Astrocyte (in vitro differentiated cells and primary cell): ENCODE results near the gene ASIC4. TPM values are rescaled to one million over a fixed set of nuclear protein-coding genes. Genes with fewer than 3 reads are reported as not detected.

Experiments
- DNase-seq: peaks from one replicate; pipeline ENCODE4 v3.0.0-alpha.2; 2010; ENCODE audit warnings: low read depth
- FAIRE-seq: peaks from 2 replicates; lab custom pipeline; 2011; peaks lifted over from hg19 to GRCh38; lab: Jason Lieb, UNC
- H2AFZ ChIP-seq: 2 replicates; pipeline ENCODE4 v1.6.0; 2012; ENCODE audit warnings: low read depth, low read length, inconsistent platforms
- H3K27ac ChIP-seq: 2 replicates; pipeline ENCODE4 v1.5.1; 2011; ENCODE audit warnings: low read depth, low read length, inconsistent platforms
- H3K27me3 ChIP-seq: 2 replicates; pipeline ENCODE4 v1.6.0; 2011; ENCODE audit warnings: low read length, inconsistent platforms; ENCODE audit not compliant: insufficient read depth
- H3K36me3 ChIP-seq: 2 replicates; pipeline ENCODE4 v1.5.1; 2011; ENCODE audit warnings: low read length, inconsistent platforms; ENCODE audit not compliant: insufficient read depth
- H3K4me1 ChIP-seq: 2 replicates; pipeline ENCODE4 v1.5.1; 2011; ENCODE audit warnings: low read length, inconsistent platforms; ENCODE audit not compliant: insufficient read depth
- H3K4me2 ChIP-seq: 2 replicates; pipeline ENCODE4 v1.6.0; 2012; ENCODE audit warnings: low read length, inconsistent platforms
- H3K4me3 ChIP-seq: 2 replicates; pipeline ENCODE4 v1.5.1; 2011; ENCODE audit warnings: low read depth, mild to moderate bottlenecking, low read length, inconsistent platforms; ENCODE audit not compliant: insufficient read depth
- H3K79me2 ChIP-seq: 2 replicates; pipeline ENCODE4 v1.6.0; 2012; ENCODE audit warnings: mild to moderate bottlenecking, low read length, inconsistent platforms; ENCODE audit not compliant: insufficient read depth
- H3K9ac ChIP-seq: 2 replicates; pipeline ENCODE4 v1.6.0; 2012; ENCODE audit warnings: mild to moderate bottlenecking, low read length, inconsistent platforms
- H3K9me3 ChIP-seq: 2 replicates; pipeline ENCODE4 v1.5.1; 2012; ENCODE audit warnings: low read depth, mild to moderate bottlenecking, low read length, inconsistent platforms; ENCODE audit not compliant: insufficient read depth
- H4K20me1 ChIP-seq: 2 replicates; pipeline ENCODE4 v1.6.0; 2012; ENCODE audit warnings: low read length, inconsistent platforms; ENCODE audit not compliant: insufficient read depth
- H3K27ac Mint-ChIP-seq: one replicate; pipeline ENCODE4 v1.8.0; 2021; ENCODE audit warnings: mild to moderate bottlenecking, mixed read lengths; ENCODE audit not compliant: unreplicated experiment
- H3K27me3 Mint-ChIP-seq: one replicate; pipeline ENCODE4 v1.8.0; 2021; ENCODE audit warnings: low read depth, mixed read lengths; ENCODE audit not compliant: unreplicated experiment
- H3K36me3 Mint-ChIP-seq: one replicate; pipeline ENCODE4 v1.8.0; 2021; ENCODE audit warnings: low read depth, mixed read lengths; ENCODE audit not compliant: unreplicated experiment
- H3K4me1 Mint-ChIP-seq: one replicate; pipeline ENCODE4 v1.8.0; 2021; ENCODE audit warnings: low read depth, mixed read lengths; ENCODE audit not compliant: unreplicated experiment
- H3K4me3 Mint-ChIP-seq: one replicate; pipeline ENCODE4 v1.8.0; 2021; ENCODE audit warnings: mild to moderate bottlenecking, moderate library complexity, mixed read lengths; ENCODE audit not compliant: unreplicated experiment
- H3K9me3 Mint-ChIP-seq: one replicate; pipeline ENCODE4 v1.8.0; 2021; ENCODE audit warnings: mild to moderate bottlenecking, mixed read lengths; ENCODE audit not compliant: unreplicated experiment
- CTCF ChIP-seq: IDR thresholded peaks from 2 replicates; pipeline ENCODE4 v1.5.1; 2011; ENCODE audit warnings: low read depth, mild to moderate bottlenecking, inconsistent platforms, low read length, moderate library complexity; ENCODE audit not compliant: insufficient read depth
- EZH2 ChIP-seq: IDR thresholded peaks from 2 replicates; pipeline ENCODE4 v1.6.1; 2012; ENCODE audit warnings: mild to moderate bottlenecking, low read length, inconsistent platforms; ENCODE audit not compliant: insufficient read depth
- total RNA-seq: library from RNA; stranded (reverse); gene quantifications from 2 replicates; pipeline ENCODE4 v1.2.1, GENCODE V29; 2021

ASIC4 gene
- total RNA-seq, 1 donor from 2014 or later: 0.39 TPM

DNA sequence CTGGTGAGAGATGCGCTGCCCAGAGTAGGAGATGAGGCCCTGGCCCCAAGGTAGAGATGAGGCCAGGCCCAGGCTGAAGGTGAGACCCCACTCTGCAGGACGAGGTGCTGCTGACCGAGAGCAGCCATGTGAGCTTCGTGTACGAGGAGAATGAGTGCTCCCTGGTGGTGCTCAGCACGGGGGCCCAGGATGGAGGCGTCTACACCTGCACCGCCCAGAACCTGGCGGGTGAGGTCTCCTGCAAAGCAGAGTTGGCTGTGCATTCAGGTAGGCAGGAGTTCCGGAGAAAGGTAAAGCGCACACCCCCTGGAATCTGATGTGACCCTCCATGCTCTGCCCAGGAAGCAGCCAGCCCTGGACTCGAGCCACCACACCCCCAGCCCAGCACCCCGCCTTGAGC lies 37.1 kb upstream of the ASIC4 start:
- FAIRE-seq (no peak), DNase-seq (no peak)
- no peak overlapping the region for H3K27ac ChIP-seq
- no peak overlapping the region for H3K4me2 ChIP-seq
- Mint-ChIP-seq H3K9me3 (no peaks in the 10 kb centered on the region), H3K27me3 (peaks cover 26% of the 10 kb centered on the region), H3K4me1 (peaks cover 7% of the 10 kb centered on the region), H3K4me3 (no peak overlapping the region), H3K36me3 (peaks cover 31% of the 10 kb centered on the region), H3K27ac (no peak overlapping the region)
- peaks cover 6% of the 10 kb centered on the region for H4K20me1 ChIP-seq
- no peaks in the 10 kb centered on the region for H3K27me3 ChIP-seq
- H3K36me3 ChIP-seq: peaks cover 12% of the 10 kb centered on the region
- peaks cover 5% of the 10 kb centered on the region for H3K4me1 ChIP-seq
- TF ChIP-seq CTCF (no peak), EZH2 (no peak)
- H3K9ac ChIP-seq: no peak overlapping the region
- H3K4me3 ChIP-seq: no peak overlapping the region
- no peak overlapping the region for H2AFZ ChIP-seq
- no peaks in the 10 kb centered on the region for H3K9me3 ChIP-seq
- H3K79me2 ChIP-seq: no peaks in the 10 kb centered on the region

GRCh38 chr2:219477815-219478214 lies 36.5 kb upstream of the ASIC4 start:
- no peaks in the 10 kb centered on the region for H3K27me3 ChIP-seq
- TF ChIP-seq CTCF (no peak), EZH2 (no peak)
- FAIRE-seq: no peak
- H3K9ac ChIP-seq: no peak overlapping the region
- H3K27me3 Mint-ChIP-seq: peaks cover 31% of the 10 kb centered on the region
- peaks cover 34% of the 10 kb centered on the region for H3K36me3 Mint-ChIP-seq
- H3K9me3 Mint-ChIP-seq: no peaks in the 10 kb centered on the region
- no peak overlapping the region for H3K4me3 ChIP-seq
- H3K4me2 ChIP-seq: no peak overlapping the region
- no peak overlapping the region for H2AFZ ChIP-seq
- H3K79me2 ChIP-seq: no peaks in the 10 kb centered on the region
- H3K36me3 ChIP-seq: peaks cover 12% of the 10 kb centered on the region
- no peak overlapping the region for H3K27ac Mint-ChIP-seq
- no peak overlapping the region for H3K4me3 Mint-ChIP-seq
- H4K20me1 ChIP-seq: peaks cover 6% of the 10 kb centered on the region
- H3K9me3 ChIP-seq: no peaks in the 10 kb centered on the region
- H3K27ac ChIP-seq: no peak overlapping the region
- peaks cover 7% of the 10 kb centered on the region for H3K4me1 Mint-ChIP-seq
- DNase-seq: no peak
- peaks cover 5% of the 10 kb centered on the region for H3K4me1 ChIP-seq

GRCh38 chr2:219478916-219479315 lies 35.4 kb upstream of the ASIC4 start:
- Mint-ChIP-seq H3K27ac (no peak overlapping the region), H3K27me3 (peaks cover 33% of the 10 kb centered on the region), H3K4me3 (no peak overlapping the region), H3K9me3 (no peaks in the 10 kb centered on the region), H3K36me3 (peaks cover 36% of the 10 kb centered on the region), H3K4me1 (peaks cover 7% of the 10 kb centered on the region)
- no peak for TF ChIP-seq CTCF
- no peak for TF ChIP-seq EZH2
- H3K79me2 ChIP-seq: no peaks in the 10 kb centered on the region
- H3K9ac ChIP-seq: no peak overlapping the region
- DNase-seq (no peak), FAIRE-seq (no peak)
- peaks cover 5% of the 10 kb centered on the region for H3K4me1 ChIP-seq
- H3K36me3 ChIP-seq: peaks cover 12% of the 10 kb centered on the region
- H3K4me3 ChIP-seq: no peak overlapping the region
- H3K9me3 ChIP-seq: no peaks in the 10 kb centered on the region
- no peak overlapping the region for H3K27ac ChIP-seq
- no peak overlapping the region for H2AFZ ChIP-seq
- H3K27me3 ChIP-seq: peaks cover under 1% of the 10 kb centered on the region
- no peak overlapping the region for H3K4me2 ChIP-seq
- H4K20me1 ChIP-seq: peaks cover 6% of the 10 kb centered on the region
